Measurements from ENCODE around the gene BAIAP2L1. TPM values are rescaled to one million over a fixed set of nuclear protein-coding genes. Genes with fewer than 3 reads are reported as not detected.

Gene BAIAP2L1
- total and polyA plus RNA-seq, 2 donors (not counting 3 experiments of a cell fraction or from before 2014, with no cell fraction given) = 0.32 to 1.1 TPM

DNA sequence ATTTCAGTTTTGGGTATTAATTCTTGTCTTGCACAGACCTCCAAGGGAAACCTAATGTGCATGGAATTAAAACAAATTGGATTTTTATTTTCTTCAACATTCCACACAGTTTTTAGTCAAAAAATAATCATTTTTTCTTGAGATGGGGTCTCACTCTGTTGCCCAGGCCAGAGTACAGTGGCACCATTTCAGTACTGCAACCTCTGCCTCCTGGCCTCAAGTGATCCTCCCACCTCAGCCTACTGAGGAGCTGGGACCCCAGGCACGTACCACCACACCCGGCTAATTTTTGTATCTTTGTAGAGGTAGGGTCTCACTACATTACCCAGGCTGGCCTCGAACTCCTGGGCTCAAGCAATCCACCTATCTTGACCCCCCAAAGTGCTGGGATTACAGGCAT, 4.9 kb downstream of the BAIAP2L1 start:
- intact Hi-C loops (cut with micrococcal nuclease) = no loop called here
- no TSS peak for BruUV-seq (replicated peaks)
- CTCF ChIA-PET = interaction anchor here (1.0 to 1.4 kb wide), 2 partner anchors 17 to 23 kb away, joined by 3 read pairs; no protein-coding TSS in a partner anchor

DNA sequence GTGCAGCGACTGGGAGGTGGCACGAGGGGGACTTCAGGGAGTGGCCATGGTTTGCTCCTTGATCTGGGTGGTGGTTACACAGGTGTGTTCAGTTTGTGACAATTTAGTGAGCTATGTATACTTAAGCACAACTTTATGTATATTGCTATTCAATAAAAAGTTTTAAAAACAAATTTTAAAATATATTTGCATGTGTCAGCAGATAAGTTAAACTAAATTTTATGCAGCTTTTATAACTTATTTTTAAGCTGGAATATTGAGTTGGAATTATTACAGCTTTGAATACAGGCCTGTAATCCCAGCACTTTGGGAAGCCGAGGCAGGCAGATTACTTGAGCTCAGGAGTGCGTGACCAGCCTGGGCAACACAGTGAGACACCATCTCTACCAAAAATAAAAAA, 5.4 kb downstream of the BAIAP2L1 start:
- CTCF ChIA-PET = interaction anchor here (1.0 to 1.4 kb wide), 2 partner anchors 17 to 23 kb away, joined by 3 read pairs; no protein-coding TSS in a partner anchor
- POLR2A ChIA-PET = interaction anchor here (0.5 kb wide), 2 partner anchors 12 to 40 kb away, joined by 4 to 5 read pairs; no protein-coding TSS in a partner anchor
- no peaks in the 10 kb centered on the region for H3K9me3 ChIP-seq (replicated peaks; ENCODE audit: control insufficient read depth, insufficient read depth, low read length)
- dilution Hi-C loops (cut with MboI; ENCODE audit: extremely low pct_ligation_motif_present, low sequenced_read_pairs) = no loop called here
- FAIRE-seq (no peak), DNase-seq (ENCODE audit: low read depth, low spot score) (no peak)
- TF ChIP-seq POLR2AphosphoS5 (IDR thresholded peaks at IDR 0.05; ENCODE audit: insufficient read depth, low read depth, low read length) = no peak
- TF ChIP-seq GATA2 (IDR thresholded peaks at IDR 0.05; ENCODE audit: insufficient read depth, insufficient read length, low read depth, low read length) = no peak
- TF ChIP-seq, protein P1, sequence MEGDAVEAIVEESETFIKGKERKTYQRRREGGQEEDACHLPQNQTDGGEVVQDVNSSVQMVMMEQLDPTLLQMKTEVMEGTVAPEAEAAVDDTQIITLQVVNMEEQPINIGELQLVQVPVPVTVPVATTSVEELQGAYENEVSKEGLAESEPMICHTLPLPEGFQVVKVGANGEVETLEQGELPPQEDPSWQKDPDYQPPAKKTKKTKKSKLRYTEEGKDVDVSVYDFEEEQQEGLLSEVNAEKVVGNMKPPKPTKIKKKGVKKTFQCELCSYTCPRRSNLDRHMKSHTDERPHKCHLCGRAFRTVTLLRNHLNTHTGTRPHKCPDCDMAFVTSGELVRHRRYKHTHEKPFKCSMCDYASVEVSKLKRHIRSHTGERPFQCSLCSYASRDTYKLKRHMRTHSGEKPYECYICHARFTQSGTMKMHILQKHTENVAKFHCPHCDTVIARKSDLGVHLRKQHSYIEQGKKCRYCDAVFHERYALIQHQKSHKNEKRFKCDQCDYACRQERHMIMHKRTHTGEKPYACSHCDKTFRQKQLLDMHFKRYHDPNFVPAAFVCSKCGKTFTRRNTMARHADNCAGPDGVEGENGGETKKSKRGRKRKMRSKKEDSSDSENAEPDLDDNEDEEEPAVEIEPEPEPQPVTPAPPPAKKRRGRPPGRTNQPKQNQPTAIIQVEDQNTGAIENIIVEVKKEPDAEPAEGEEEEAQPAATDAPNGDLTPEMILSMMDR (IDR thresholded peaks at IDR 0.05; ENCODE audit: extremely low read depth in 1 of 2, insufficient read depth in 1 of 2, low read depth in 1 of 2, low read length in 2 of 2) = no peak
- TF ChIP-seq FOS (IDR thresholded peaks at IDR 0.05; ENCODE audit: borderline replicate concordance, insufficient read depth, low read length) = no peak
- no peak for TF ChIP-seq MYC (IDR thresholded peaks at IDR 0.05; ENCODE audit: low read depth, low read length)
- no peak for TF ChIP-seq JUN (IDR thresholded peaks at IDR 0.05; ENCODE audit: borderline replicate concordance, insufficient read depth, insufficient read length, low read depth)
- no peak for TF ChIP-seq POLR2A (IDR thresholded peaks at IDR 0.05; ENCODE audit: low read depth, low read length)
- TF ChIP-seq EZH2 (IDR thresholded peaks at IDR 0.05; ENCODE audit: borderline replicate concordance, low read depth, low read length, severe bottlenecking) = no peak
- TF ChIP-seq, protein P2, sequence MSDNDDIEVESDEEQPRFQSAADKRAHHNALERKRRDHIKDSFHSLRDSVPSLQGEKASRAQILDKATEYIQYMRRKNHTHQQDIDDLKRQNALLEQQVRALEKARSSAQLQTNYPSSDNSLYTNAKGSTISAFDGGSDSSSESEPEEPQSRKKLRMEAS (IDR thresholded peaks at IDR 0.05; ENCODE audit: insufficient read depth, insufficient read length) = no peak
- no peak overlapping the region for H3K9ac ChIP-seq (replicated peaks; ENCODE audit: extremely low read depth, insufficient read depth, low read length)
- no peak overlapping the region for H3K4me2 ChIP-seq (ENCODE audit: insufficient read depth, low read length)
- no peaks in the 10 kb centered on the region for H3K4me1 ChIP-seq (ENCODE audit: control insufficient read depth, extremely low read depth, insufficient read depth, low read length)
- no peaks in the 10 kb centered on the region for H3K79me2 ChIP-seq (ENCODE audit: control insufficient read depth, insufficient read depth, low read length)
- no TSS peak for BruUV-seq (replicated peaks)
- H3K36me3 ChIP-seq (ENCODE audit: control insufficient read depth in 2 of 2, extremely low read depth in 1 of 2, insufficient read depth in 2 of 2, low read length in 2 of 2) = no peaks in the 10 kb centered on the region
- no peaks in the 10 kb centered on the region for H3K9me1 ChIP-seq (replicated peaks; ENCODE audit: control insufficient read depth, extremely low read depth, insufficient read depth, low read length)
- H3K4me3 ChIP-seq (replicated peaks in 1 of 3; ENCODE audit: insufficient read depth in 1 of 3, low read depth in 1 of 3, low read length in 3 of 3) = no peak overlapping the region
- no peaks in the 10 kb centered on the region for H4K20me1 ChIP-seq (replicated peaks; ENCODE audit: control insufficient read depth, extremely low read depth, insufficient read depth, low read length)
- H3K27me3 ChIP-seq (ENCODE audit: control insufficient read depth in 2 of 2, insufficient read depth in 2 of 2, low read length in 2 of 2) = peaks cover 4 to 10% of the 10 kb centered on the region in 2 experiments
- no peak overlapping the region for H3K27ac ChIP-seq (ENCODE audit: insufficient read depth, low read depth, low read length)
- intact Hi-C loops (cut with micrococcal nuclease) = no loop called here
- no peak overlapping the region for H2AFZ ChIP-seq (ENCODE audit: low read depth, low read length)

More for the DNA sequence above, 4.9 kb downstream of the BAIAP2L1 start:
- no peak overlapping the region for H3K9ac ChIP-seq (replicated peaks; ENCODE audit: extremely low read depth, insufficient read depth, low read length)
- H3K27ac ChIP-seq (ENCODE audit: insufficient read depth, low read depth, low read length) = no peak overlapping the region
- peaks cover 4 to 10% of the 10 kb centered on the region in 2 experiments for H3K27me3 ChIP-seq (ENCODE audit: control insufficient read depth in 2 of 2, insufficient read depth in 2 of 2, low read length in 2 of 2)
- no peaks in the 10 kb centered on the region for H3K4me1 ChIP-seq (ENCODE audit: control insufficient read depth, extremely low read depth, insufficient read depth, low read length)
- H3K9me1 ChIP-seq (replicated peaks; ENCODE audit: control insufficient read depth, extremely low read depth, insufficient read depth, low read length) = no peaks in the 10 kb centered on the region
- H3K9me3 ChIP-seq (replicated peaks; ENCODE audit: control insufficient read depth, insufficient read depth, low read length) = no peaks in the 10 kb centered on the region
- dilution Hi-C loops (cut with MboI; ENCODE audit: extremely low pct_ligation_motif_present, low sequenced_read_pairs) = no loop called here
- POLR2A ChIA-PET = no interaction called here
- no peak for TF ChIP-seq POLR2A (IDR thresholded peaks at IDR 0.05; ENCODE audit: low read depth, low read length)
- no peak for TF ChIP-seq JUN (IDR thresholded peaks at IDR 0.05; ENCODE audit: borderline replicate concordance, insufficient read depth, insufficient read length, low read depth)
- TF ChIP-seq, protein P2 (IDR thresholded peaks at IDR 0.05; ENCODE audit: insufficient read depth, insufficient read length) = no peak
- TF ChIP-seq, protein P1 (IDR thresholded peaks at IDR 0.05; ENCODE audit: extremely low read depth in 1 of 2, insufficient read depth in 1 of 2, low read depth in 1 of 2, low read length in 2 of 2) = no peak
- no peak overlapping the region for H3K4me3 ChIP-seq (replicated peaks in 1 of 3; ENCODE audit: insufficient read depth in 1 of 3, low read depth in 1 of 3, low read length in 3 of 3)
- no peak overlapping the region for H2AFZ ChIP-seq (ENCODE audit: low read depth, low read length)
- DNase-seq (ENCODE audit: low read depth, low spot score) (no peak), FAIRE-seq (peak; percentile 49)
- no peak overlapping the region for H3K4me2 ChIP-seq (ENCODE audit: insufficient read depth, low read length)
- H3K79me2 ChIP-seq (ENCODE audit: control insufficient read depth, insufficient read depth, low read length) = no peaks in the 10 kb centered on the region
- no peaks in the 10 kb centered on the region for H4K20me1 ChIP-seq (replicated peaks; ENCODE audit: control insufficient read depth, extremely low read depth, insufficient read depth, low read length)
- no peaks in the 10 kb centered on the region for H3K36me3 ChIP-seq (ENCODE audit: control insufficient read depth in 2 of 2, extremely low read depth in 1 of 2, insufficient read depth in 2 of 2, low read length in 2 of 2)

All from endothelial cell of umbilical vein (primary cell).